K562 (cell line): ENCODE data around the gene ZNF593OS. TPM values are rescaled to one million over a fixed set of nuclear protein-coding genes. Genes with fewer than 3 reads are reported as not detected.
A peak's percentile ranks its signal among the peaks of the same experiment; 100 is the strongest.

Experiments used
- BMI1 ChIP-seq: fragments of 150-350 bp; IDR thresholded peaks from 2 replicates; pipeline ENCODE4 v1.6.1; 2014; ENCODE audit warnings: low read length
- CAMTA2 ChIP-seq: fragments of 250-450 bp; sonication (Bioruptor Pico); conservative IDR thresholded peaks from 2 replicates; pipeline ENCODE4 v1.5.1; 2022
- CEBPB ChIP-seq: fragments of 450-650 bp; IDR thresholded peaks from 2 replicates; pipeline ENCODE4 v1.6.1; 2016; ENCODE audit warnings: missing genetic modification characterization, missing compliant biosample characterization
- ETV1 ChIP-seq: fragments of 450-650 bp; conservative IDR thresholded peaks from 2 replicates; pipeline ENCODE4 v1.6.1; 2016; ENCODE audit warnings: missing genetic modification characterization, control low read depth, low read depth, missing compliant biosample characterization
- FOXJ2 ChIP-seq: fragments of 200-800 bp; sonication (Bioruptor generic); IDR thresholded peaks from 2 replicates; pipeline ENCODE4 v1.6.1; 2016; ENCODE audit warnings: missing genetic modification characterization, missing compliant biosample characterization
- HDAC6 ChIP-seq: IDR thresholded peaks from 2 replicates; pipeline ENCODE4 v1.6.1; 2012; ENCODE audit warnings: low read depth, mild to moderate bottlenecking, control low read depth, inconsistent platforms, low read length, moderate library complexity
- MTA1 ChIP-seq: fragments of 450-650 bp; IDR thresholded peaks from 2 replicates; pipeline ENCODE4 v1.6.1; 2017; ENCODE audit warnings: borderline replicate concordance
- MXI1 ChIP-seq: IDR thresholded peaks from 2 replicates; pipeline ENCODE4 v1.6.1; 2011; ENCODE audit warnings: low read depth, mild to moderate bottlenecking, improper control_type of control experiment, low read length
- PHB2 ChIP-seq: fragments of 450-650 bp; IDR thresholded peaks from 2 replicates; pipeline ENCODE4 v1.6.1; 2017; ENCODE audit warnings: low read depth
- POU5F1 ChIP-seq: fragments of 150-350 bp; IDR thresholded peaks from 2 replicates; pipeline ENCODE4 v1.6.1; 2014; ENCODE audit warnings: borderline replicate concordance, low read length, low read depth, mild to moderate bottlenecking; ENCODE audit not compliant: partially characterized antibody
- polyA plus RNA-seq, 8 experiments: library from polyadenylated mRNA; depleted of rRNA in 4 of 8; stranded (reverse) in 5 of 8; unstranded in 3 of 8; fragments of >200 nt; fragmentation: Nextera tagmentation in 2 of 8; fragmentation: Illumina TruSeq in 1 of 8; extraction: Ambion mirVana in 2 of 8; extraction: Trizol in 1 of 8; gene quantifications; 2 replicates each; pipeline versions ENCODE4 v1.2.1 to v1.2.3, GENCODE V29; 2011 to 2014; ENCODE audit warnings: inconsistent platforms in 1 of 8, missing spikeins in 1 of 8
- total RNA-seq, 7 experiments: library from RNA; depleted of rRNA in 6 of 7; stranded (reverse); fragments of >200 nt in 6 of 7; fragmentation: Illumina TruSeq in 2 of 7; extraction: Trizol in 2 of 7; gene quantifications; 2 replicates each; pipeline versions ENCODE4 v1.2.1 to v1.2.3, GENCODE V29; 2011 to 2021; ENCODE audit warnings: low replicate concordance in 1 of 7
- TF ChIP-seq, protein P1 (sequence below): sonication (generic); formaldehyde crosslinking; IDR thresholded peaks from 2 replicates; pipeline ENCODE4 v1.8.0; 2022; ENCODE audit warnings: missing genetic modification reagents, mild to moderate bottlenecking, moderate library complexity, borderline replicate concordance
- TF ChIP-seq, protein P2 (sequence below): sonication (generic); formaldehyde crosslinking; IDR thresholded peaks from 2 replicates; pipeline ENCODE4 v1.8.0; 2022; ENCODE audit warnings: mild to moderate bottlenecking, missing genetic modification reagents, borderline replicate concordance
- TF ChIP-seq, protein P3 (sequence below): sonication (generic); IDR thresholded peaks from 2 replicates; pipeline ENCODE4 v1.6.1; 2016
- TF ChIP-seq, protein P4 (sequence below), 2 experiments: fragments of 450-650 bp in 1 of 2; sonication (generic) in 1 of 2; formaldehyde crosslinking; conservative IDR thresholded peaks; 2 replicates each; pipeline versions ENCODE4 v1.4.0 to v1.8.1; 2020 to 2022; ENCODE audit warnings: mild to moderate bottlenecking in 1 of 2, missing genetic modification reagents in 1 of 2
- TF ChIP-seq, protein P5 (sequence below): sonication (generic); formaldehyde crosslinking; IDR thresholded peaks from 2 replicates; pipeline ENCODE4 v1.8.0; 2022; ENCODE audit warnings: mild to moderate bottlenecking, missing genetic modification reagents
- TF ChIP-seq, protein P6 (sequence below): fragments of 450-650 bp; IDR thresholded peaks from 2 replicates; pipeline ENCODE4 v1.6.1; 2016
- TF ChIP-seq, protein P7 (sequence below), 2 experiments: fragments of 450-650 bp in 1 of 2; sonication (generic) in 1 of 2; formaldehyde crosslinking in 1 of 2; IDR thresholded peaks in 1 of 2; conservative IDR thresholded peaks in 1 of 2; 2 replicates each; pipeline versions ENCODE4 v1.6.1 to v1.8.1; 2016 to 2023; ENCODE audit warnings: mild to moderate bottlenecking in 2 of 2, moderate library complexity in 2 of 2, inconsistent platforms in 1 of 2, missing genetic modification reagents in 1 of 2

Gene ZNF593OS
- total and polyA plus RNA-seq, 9 of the 15 experiments (the other 6 are each of a cell fraction or from before 2014, with no cell fraction given): 0.24 to 0.27 TPM; not detected in 7

DNA sequence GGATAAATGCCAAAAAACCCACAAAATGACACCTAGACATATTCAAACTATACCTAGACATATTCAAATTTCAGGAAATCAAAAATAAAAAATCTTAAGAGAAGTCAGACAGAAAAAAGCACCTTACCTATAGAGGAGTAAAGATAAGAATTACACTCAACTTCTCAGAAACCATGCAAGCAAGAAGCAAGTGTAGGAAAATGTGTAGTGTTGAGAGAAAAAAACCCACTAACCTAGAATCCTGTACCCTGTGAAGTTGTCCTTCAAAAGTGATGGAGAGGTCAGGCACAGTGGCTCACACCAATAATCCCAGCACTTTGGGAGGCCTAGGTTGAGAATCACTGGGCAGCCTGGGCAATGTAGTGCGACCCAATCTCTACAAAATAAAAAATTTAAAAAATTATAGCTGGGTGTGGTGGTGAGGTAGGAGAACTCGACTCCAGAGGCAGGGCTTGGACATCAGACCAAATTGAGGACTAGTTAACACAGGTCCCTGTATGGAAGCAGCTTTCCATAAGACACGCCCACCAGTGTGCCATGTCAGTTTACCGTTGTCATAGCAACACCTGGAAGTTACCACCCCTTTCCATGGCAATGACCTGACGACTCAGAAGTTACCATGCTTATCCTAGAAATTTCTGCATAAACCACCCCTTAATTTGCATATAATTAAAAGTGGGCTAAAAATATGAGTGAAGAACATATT, 39.4 kb downstream of the ZNF593OS start (continued):
- TF ChIP-seq CEBPB: no peak
- TF ChIP-seq HDAC6: no peak
- TF ChIP-seq, protein P1, sequence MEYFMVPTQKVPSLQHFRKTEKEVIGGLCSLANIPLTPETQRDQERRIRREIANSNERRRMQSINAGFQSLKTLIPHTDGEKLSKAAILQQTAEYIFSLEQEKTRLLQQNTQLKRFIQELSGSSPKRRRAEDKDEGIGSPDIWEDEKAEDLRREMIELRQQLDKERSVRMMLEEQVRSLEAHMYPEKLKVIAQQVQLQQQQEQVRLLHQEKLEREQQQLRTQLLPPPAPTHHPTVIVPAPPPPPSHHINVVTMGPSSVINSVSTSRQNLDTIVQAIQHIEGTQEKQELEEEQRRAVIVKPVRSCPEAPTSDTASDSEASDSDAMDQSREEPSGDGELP (CRISPR knock-in tag): no peak
- TF ChIP-seq PHB2: no peak
- TF ChIP-seq BMI1: peak; percentile 97
- TF ChIP-seq, protein P2, sequence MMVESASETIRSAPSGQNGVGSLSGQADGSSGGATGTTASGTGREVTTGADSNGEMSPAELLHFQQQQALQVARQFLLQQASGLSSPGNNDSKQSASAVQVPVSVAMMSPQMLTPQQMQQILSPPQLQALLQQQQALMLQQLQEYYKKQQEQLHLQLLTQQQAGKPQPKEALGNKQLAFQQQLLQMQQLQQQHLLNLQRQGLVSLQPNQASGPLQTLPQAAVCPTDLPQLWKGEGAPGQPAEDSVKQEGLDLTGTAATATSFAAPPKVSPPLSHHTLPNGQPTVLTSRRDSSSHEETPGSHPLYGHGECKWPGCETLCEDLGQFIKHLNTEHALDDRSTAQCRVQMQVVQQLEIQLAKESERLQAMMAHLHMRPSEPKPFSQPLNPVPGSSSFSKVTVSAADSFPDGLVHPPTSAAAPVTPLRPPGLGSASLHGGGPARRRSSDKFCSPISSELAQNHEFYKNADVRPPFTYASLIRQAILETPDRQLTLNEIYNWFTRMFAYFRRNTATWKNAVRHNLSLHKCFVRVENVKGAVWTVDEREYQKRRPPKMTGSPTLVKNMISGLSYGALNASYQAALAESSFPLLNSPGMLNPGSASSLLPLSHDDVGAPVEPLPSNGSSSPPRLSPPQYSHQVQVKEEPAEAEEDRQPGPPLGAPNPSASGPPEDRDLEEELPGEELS: no peak
- TF ChIP-seq, protein P3, sequence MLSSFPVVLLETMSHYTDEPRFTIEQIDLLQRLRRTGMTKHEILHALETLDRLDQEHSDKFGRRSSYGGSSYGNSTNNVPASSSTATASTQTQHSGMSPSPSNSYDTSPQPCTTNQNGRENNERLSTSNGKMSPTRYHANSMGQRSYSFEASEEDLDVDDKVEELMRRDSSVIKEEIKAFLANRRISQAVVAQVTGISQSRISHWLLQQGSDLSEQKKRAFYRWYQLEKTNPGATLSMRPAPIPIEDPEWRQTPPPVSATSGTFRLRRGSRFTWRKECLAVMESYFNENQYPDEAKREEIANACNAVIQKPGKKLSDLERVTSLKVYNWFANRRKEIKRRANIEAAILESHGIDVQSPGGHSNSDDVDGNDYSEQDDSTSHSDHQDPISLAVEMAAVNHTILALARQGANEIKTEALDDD: peak; percentile 91
- no peak for TF ChIP-seq ETV1 (tag)
- 0 out of 2 replicates have a peak, but pooled peaks have one; percentile 35 for TF ChIP-seq FOXJ2 (tag)
- TF ChIP-seq, protein P4, sequence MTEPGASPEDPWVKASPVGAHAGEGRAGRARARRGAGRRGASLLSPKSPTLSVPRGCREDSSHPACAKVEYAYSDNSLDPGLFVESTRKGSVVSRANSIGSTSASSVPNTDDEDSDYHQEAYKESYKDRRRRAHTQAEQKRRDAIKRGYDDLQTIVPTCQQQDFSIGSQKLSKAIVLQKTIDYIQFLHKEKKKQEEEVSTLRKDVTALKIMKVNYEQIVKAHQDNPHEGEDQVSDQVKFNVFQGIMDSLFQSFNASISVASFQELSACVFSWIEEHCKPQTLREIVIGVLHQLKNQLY (CRISPR knock-in tag; conservative IDR thresholded peaks at IDR 0.05): no peak
- TF ChIP-seq POU5F1: no peak
- TF ChIP-seq, protein P5, sequence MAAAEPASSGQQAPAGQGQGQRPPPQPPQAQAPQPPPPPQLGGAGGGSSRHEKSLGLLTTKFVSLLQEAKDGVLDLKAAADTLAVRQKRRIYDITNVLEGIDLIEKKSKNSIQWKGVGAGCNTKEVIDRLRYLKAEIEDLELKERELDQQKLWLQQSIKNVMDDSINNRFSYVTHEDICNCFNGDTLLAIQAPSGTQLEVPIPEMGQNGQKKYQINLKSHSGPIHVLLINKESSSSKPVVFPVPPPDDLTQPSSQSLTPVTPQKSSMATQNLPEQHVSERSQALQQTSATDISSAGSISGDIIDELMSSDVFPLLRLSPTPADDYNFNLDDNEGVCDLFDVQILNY (CRISPR knock-in tag): no peak
- peak; percentile 95 for TF ChIP-seq MXI1
- TF ChIP-seq CAMTA2 (CRISPR knock-in tag): no peak
- TF ChIP-seq MTA1: no peak
- TF ChIP-seq, protein P6, sequence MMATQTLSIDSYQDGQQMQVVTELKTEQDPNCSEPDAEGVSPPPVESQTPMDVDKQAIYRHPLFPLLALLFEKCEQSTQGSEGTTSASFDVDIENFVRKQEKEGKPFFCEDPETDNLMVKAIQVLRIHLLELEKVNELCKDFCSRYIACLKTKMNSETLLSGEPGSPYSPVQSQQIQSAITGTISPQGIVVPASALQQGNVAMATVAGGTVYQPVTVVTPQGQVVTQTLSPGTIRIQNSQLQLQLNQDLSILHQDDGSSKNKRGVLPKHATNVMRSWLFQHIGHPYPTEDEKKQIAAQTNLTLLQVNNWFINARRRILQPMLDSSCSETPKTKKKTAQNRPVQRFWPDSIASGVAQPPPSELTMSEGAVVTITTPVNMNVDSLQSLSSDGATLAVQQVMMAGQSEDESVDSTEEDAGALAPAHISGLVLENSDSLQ: peak; percentile 97
- TF ChIP-seq, protein P7, sequence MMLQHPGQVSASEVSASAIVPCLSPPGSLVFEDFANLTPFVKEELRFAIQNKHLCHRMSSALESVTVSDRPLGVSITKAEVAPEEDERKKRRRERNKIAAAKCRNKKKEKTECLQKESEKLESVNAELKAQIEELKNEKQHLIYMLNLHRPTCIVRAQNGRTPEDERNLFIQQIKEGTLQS (IDR thresholded peaks at IDR 0.05): no peak
- TF ChIP-seq, protein P7 (CRISPR knock-in tag; conservative IDR thresholded peaks at IDR 0.05): no peak
